Left lung (tissue), 10 donors: ENCODE data around the gene ZNF592. TPM values are rescaled to one million over a fixed set of nuclear protein-coding genes. Genes with fewer than 3 reads are reported as not detected.
A peak's percentile ranks its signal among the peaks of the same experiment; 100 is the strongest.

Source experiments
- ATAC-seq: fragments of 200-7000 bp; cut with Tn5 transposase; one replicate; pipeline ENCODE4 v1.9.1; 2020; ENCODE audit warnings: moderate library complexity
- DNase-seq, 4 donors: peaks; one replicate each; pipeline ENCODE4 v3.0.0-alpha.2; 2013 to 2020
- H3K27ac ChIP-seq, 2 donors: fragments of 200-600 bp; sonication (generic) in 1 of 2; one replicate each; pipeline versions ENCODE4 v1.5.0 to v1.8.0; 2020 to 2021
- H3K27me3 ChIP-seq, 2 donors: fragments of 200-600 bp; sonication (generic) in 1 of 2; one replicate each; pipeline versions ENCODE4 v1.5.0 to v1.8.0; 2020 to 2021
- H3K36me3 ChIP-seq, 2 donors: fragments of 200-600 bp; sonication (generic) in 1 of 2; one replicate each; pipeline versions ENCODE4 v1.5.0 to v1.8.0; 2020 to 2021
- H3K4me1 ChIP-seq, 2 donors: fragments of 200-600 bp; one replicate each; pipeline ENCODE4 v1.8.0; 2021
- H3K4me3 ChIP-seq, 2 donors: fragments of 200-600 bp; sonication (generic) in 1 of 2; one replicate each; pipeline versions ENCODE4 v1.5.0 to v1.8.0; 2020 to 2021; ENCODE audit warnings: mild to moderate bottlenecking in 1 of 2
- H3K9me3 ChIP-seq, 2 donors: fragments of 200-600 bp; sonication (generic) in 1 of 2; one replicate each; pipeline versions ENCODE4 v1.5.0 to v1.8.0; 2020 to 2021
- intact Hi-C, 2 donors: fragments of 100-400 bp; cut with DNase I; formaldehyde crosslinking; loops; one replicate each; pipeline versions ENCODE4 v1.11.2 to v1.14.2; 2022
- polyA plus RNA-seq, 6 donors: library from polyadenylated mRNA; unstranded; fragments of 120-200 nt; gene quantifications; one replicate each; pipeline ENCODE4 v1.2.1, GENCODE V29; 2013; ENCODE audit not compliant: insufficient read length in 6 of 6
- total RNA-seq, 2 donors: library from RNA; stranded (reverse); fragmentation: NEBNext Ultra II Directional; extraction: Animal tissue kit (Norgen Biotek cat#: 25700); gene quantifications; one replicate each; pipeline ENCODE4 v1.2.1, GENCODE V29; 2021
- TF ChIP-seq, protein P1 (sequence below), 2 donors: fragments of 200-600 bp; sonication (generic) in 1 of 2; IDR thresholded peaks; one replicate each; pipeline versions ENCODE4 v1.5.0 to v1.8.0; 2021; ENCODE audit warnings: antibody characterized with exemption in 2 of 2
- donor health status: DM: no; HTN: yes; CAD: no.
- donor health status: DM: no; HTN: no; CAD: no.

ZNF592 gene
- total and polyA plus RNA-seq, 8 donors: 22.7 to 32.2 (median 25.2) TPM

DNA sequence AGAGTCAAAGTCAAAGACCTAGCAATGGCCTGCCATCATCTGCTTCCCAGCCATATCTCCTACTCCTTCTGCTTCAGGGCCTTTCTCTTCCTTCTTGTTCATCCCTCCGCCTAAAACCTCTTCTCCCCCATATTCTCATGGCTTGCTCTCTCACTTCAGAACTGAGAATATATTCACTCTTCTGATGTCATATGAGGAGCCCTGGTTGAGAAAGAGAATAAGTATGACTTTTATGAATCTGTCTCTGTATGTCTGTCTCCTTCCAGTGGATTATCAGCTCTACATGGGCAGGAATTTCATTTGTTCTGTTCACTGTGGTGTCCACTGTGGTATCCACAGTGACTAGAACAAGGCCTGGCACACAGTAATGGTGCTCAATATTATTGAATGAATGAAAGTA, 11.8 kb downstream of the ZNF592 start:
- Histone ChIP-seq H3K36me3 (peaks cover 0 to 2% of the 10 kb centered on the region in 2 donors), H3K4me3 (no peak overlapping the region), H3K9me3 (no peaks in the 10 kb centered on the region), H3K27ac (no peak overlapping the region), H3K4me1 (peaks cover 6 to 84% of the 10 kb centered on the region in 2 donors), H3K27me3 (no peaks in the 10 kb centered on the region)
- intact Hi-C loops: no loop called here
- DNase-seq: no peak
- no peak for ATAC-seq
- TF ChIP-seq, protein P1, sequence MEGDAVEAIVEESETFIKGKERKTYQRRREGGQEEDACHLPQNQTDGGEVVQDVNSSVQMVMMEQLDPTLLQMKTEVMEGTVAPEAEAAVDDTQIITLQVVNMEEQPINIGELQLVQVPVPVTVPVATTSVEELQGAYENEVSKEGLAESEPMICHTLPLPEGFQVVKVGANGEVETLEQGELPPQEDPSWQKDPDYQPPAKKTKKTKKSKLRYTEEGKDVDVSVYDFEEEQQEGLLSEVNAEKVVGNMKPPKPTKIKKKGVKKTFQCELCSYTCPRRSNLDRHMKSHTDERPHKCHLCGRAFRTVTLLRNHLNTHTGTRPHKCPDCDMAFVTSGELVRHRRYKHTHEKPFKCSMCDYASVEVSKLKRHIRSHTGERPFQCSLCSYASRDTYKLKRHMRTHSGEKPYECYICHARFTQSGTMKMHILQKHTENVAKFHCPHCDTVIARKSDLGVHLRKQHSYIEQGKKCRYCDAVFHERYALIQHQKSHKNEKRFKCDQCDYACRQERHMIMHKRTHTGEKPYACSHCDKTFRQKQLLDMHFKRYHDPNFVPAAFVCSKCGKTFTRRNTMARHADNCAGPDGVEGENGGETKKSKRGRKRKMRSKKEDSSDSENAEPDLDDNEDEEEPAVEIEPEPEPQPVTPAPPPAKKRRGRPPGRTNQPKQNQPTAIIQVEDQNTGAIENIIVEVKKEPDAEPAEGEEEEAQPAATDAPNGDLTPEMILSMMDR (IDR thresholded peaks at IDR 0.05): no peak

DNA sequence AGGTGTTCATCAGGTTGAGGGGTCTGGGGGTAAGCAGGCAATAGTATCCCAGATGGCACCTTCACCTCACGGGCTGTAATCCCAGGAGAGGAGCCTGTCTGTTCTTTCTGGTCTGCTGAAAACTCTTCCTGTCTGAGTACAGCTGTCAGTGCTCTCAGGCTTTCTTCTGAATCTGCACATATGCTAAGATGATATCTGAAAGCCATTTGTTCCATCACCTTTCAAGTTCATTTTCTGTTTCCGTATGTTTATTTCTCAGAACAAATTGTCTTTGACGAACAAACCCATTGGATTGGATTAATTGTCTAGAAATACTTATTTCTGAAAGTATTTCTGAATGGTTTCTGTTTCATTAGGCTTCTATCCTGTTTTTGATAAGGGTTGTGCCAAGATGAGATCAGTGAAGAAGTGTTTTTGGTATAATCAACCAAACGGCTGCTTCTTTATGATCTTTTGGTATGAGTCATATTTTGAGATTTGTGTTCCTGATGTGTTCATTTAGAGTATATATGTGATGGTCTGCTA, 13.3 kb downstream of the ZNF592 start:
- Histone ChIP-seq H3K27ac (no peak overlapping the region), H3K4me1 (peaks cover 6 to 70% of the 10 kb centered on the region in 2 donors), H3K36me3 (peaks cover 0 to 16% of the 10 kb centered on the region in 2 donors), H3K27me3 (no peaks in the 10 kb centered on the region), H3K9me3 (no peaks in the 10 kb centered on the region), H3K4me3 (no peak overlapping the region)
- DNase-seq: no peak
- no peak for ATAC-seq
- intact Hi-C loops: no loop called here
- TF ChIP-seq, protein P1 (IDR thresholded peaks at IDR 0.05): no peak

GRCh38 chr15:84762840-84763572, 14.6 kb downstream of the ZNF592 start:
- Histone ChIP-seq H3K36me3 (peaks cover 0 to 29% of the 10 kb centered on the region in 2 donors), H3K27ac (peak overlapping the region in 1 of 2 donors; percentile 4), H3K4me1 (peaks cover 6 to 64% of the 10 kb centered on the region in 2 donors), H3K9me3 (no peaks in the 10 kb centered on the region), H3K27me3 (no peaks in the 10 kb centered on the region), H3K4me3 (no peak overlapping the region)
- intact Hi-C loops: no loop called here
- DNase-seq: peak in 1 of 4 donors; percentile 6
- ATAC-seq: no peak
- TF ChIP-seq, protein P1 (IDR thresholded peaks at IDR 0.05): no peak

- intact Hi-C loops: no loop called here
- Histone ChIP-seq H3K4me1 (peaks cover 6 to 51% of the 10 kb centered on the region in 2 donors), H3K27ac (no peak overlapping the region), H3K36me3 (peaks cover 0 to 45% of the 10 kb centered on the region in 2 donors), H3K9me3 (no peaks in the 10 kb centered on the region), H3K4me3 (no peak overlapping the region), H3K27me3 (no peaks in the 10 kb centered on the region)
- peak in 1 of 4 donors; percentile 5 for DNase-seq
- peak; percentile 53 for ATAC-seq
- TF ChIP-seq, protein P1 (IDR thresholded peaks at IDR 0.05): no peak
Measured at GRCh38 chr15:84764585-84764984, 16.2 kb downstream of the ZNF592 start.

- intact Hi-C loops: no loop called here
- H3K27me3 ChIP-seq: no peaks in the 10 kb centered on the region
- H3K9me3 ChIP-seq: no peaks in the 10 kb centered on the region
- H3K36me3 ChIP-seq: peaks cover 0 to 47% of the 10 kb centered on the region in 2 donors
- H3K27ac ChIP-seq: no peak overlapping the region
- peaks cover 6 to 47% of the 10 kb centered on the region in 2 donors for H3K4me1 ChIP-seq
- DNase-seq (no peak), ATAC-seq (no peak)
- no peak overlapping the region for H3K4me3 ChIP-seq
- TF ChIP-seq, protein P1 (IDR thresholded peaks at IDR 0.05): no peak
Measured at GRCh38 chr15:84764989-84765388, 16.6 kb downstream of the ZNF592 start.
